ENCODE results near the gene PARN. TPM values are rescaled to one million over a fixed set of nuclear protein-coding genes. Genes with fewer than 3 reads are reported as not detected.

The PARN gene
- total and polyA plus RNA-seq, 2 of the 8 experiments (the other 6 are each of a cell fraction or from before 2014, with no cell fraction given), result 24.5 to 44.6 TPM

- H3K14ac ChIP-seq (ENCODE audit: insufficient read length), result no peak overlapping the region
- H3K27ac ChIP-seq (ENCODE audit: low read depth, low read length), result no peak overlapping the region
- peaks cover 12 to 34% (median 16%) of the 10 kb centered on the region in 4 experiments for H3K4me1 ChIP-seq (replicated peaks in 1 of 4; ENCODE audit: control insufficient read depth in 3 of 4, insufficient read depth in 4 of 4, low read length in 3 of 4)
- H2BK120ac ChIP-seq (replicated peaks; ENCODE audit: low read depth, low read length), result peak overlapping the region; percentile 25
- H2AK5ac ChIP-seq (ENCODE audit: low read depth, low read length), result peak overlapping the region; percentile 89; the same call in 1 of the 2 replicates
- peak overlapping the region; percentile 86 for H3K18ac ChIP-seq (ENCODE audit: extremely low read depth, low read length)
- H2BK12ac ChIP-seq (ENCODE audit: low read depth, low read length), result peak overlapping the region; percentile 11
- ChIA-PET CTCF (ENCODE audit: partially characterized antibody) (interaction anchor here (0.5 to 4.2 kb wide), 6 partner anchors 11 to 195 kb away, joined by 3 to 28 read pairs (median 4); no protein-coding TSS in a partner anchor), POLR2A (ENCODE audit: partially characterized antibody) (interaction anchor here (0.8 to 2.3 kb wide), 4 partner anchors 8 to 96 kb away, joined by 3 to 10 read pairs (median 3); no protein-coding TSS in a partner anchor)
- no peak overlapping the region for H3K9ac ChIP-seq (replicated peaks in 1 of 4; ENCODE audit: extremely low read depth in 1 of 4, low read depth in 3 of 4, low read length in 3 of 4)
- 0 out of 8 replicates have a peak overlapping the region, but pooled peaks of 1 of the 4 experiments have one; percentile 7 for H3K4me3 ChIP-seq (ENCODE audit: extremely low read depth in 1 of 4, insufficient read depth in 2 of 4, low read depth in 3 of 4, low read length in 4 of 4)
- 65% methylated on average over 9 of the region's 9 CpGs; no CpG with 5 or more reads in 1 of the 2 experiments for WGBS, 2 experiments (ENCODE audit: extremely low coverage in 1 of 2, insufficient coverage in 1 of 2, insufficient read length in 1 of 2, insufficient replicate concordance in 2 of 2, low coverage in 1 of 2, low lambda C conversion rate in 2 of 2, missing lambda C conversion rate in 1 of 2)
- H4K91ac ChIP-seq (replicated peaks; ENCODE audit: insufficient read length, low read length), result no peak overlapping the region
- H3K23me2 ChIP-seq (ENCODE audit: low read depth, low read length), result no peaks in the 10 kb centered on the region
- no peaks in the 10 kb centered on the region; a peak in 1 of 4 replicates for H3K79me2 ChIP-seq (ENCODE audit: control insufficient read depth in 1 of 2, insufficient read depth in 2 of 2, low read length in 2 of 2)
- H3K23ac ChIP-seq (ENCODE audit: insufficient read length), result no peak overlapping the region
- no peaks in the 10 kb centered on the region for H3K27me3 ChIP-seq (replicated peaks in 1 of 4; ENCODE audit: control insufficient read depth in 3 of 4, extremely low read depth in 1 of 4, insufficient read depth in 3 of 4, low read length in 3 of 4)
- H3K4me2 ChIP-seq (ENCODE audit: insufficient read depth in 1 of 2, low read depth in 2 of 2, low read length in 2 of 2), result peak overlapping the region; percentile 24 to 42; a peak in 2 of 4 replicates
- no peaks in the 10 kb centered on the region for H3K9me3 ChIP-seq (ENCODE audit: insufficient read depth in 2 of 2, low read depth in 1 of 2, low read length in 1 of 2)
- no peaks in the 10 kb centered on the region; the same call in 1 of the 2 replicates for H3K79me1 ChIP-seq (ENCODE audit: low read depth, low read length)
- FAIRE-seq (no peak), DNase-seq (ENCODE audit: low read depth in 1 of 2, low spot score in 2 of 2) (peak; percentile 51 to 59)
- no peak overlapping the region for H2AFZ ChIP-seq (ENCODE audit: low read length)
- no peaks in the 10 kb centered on the region for H4K20me1 ChIP-seq (replicated peaks in 1 of 2; ENCODE audit: control insufficient read depth in 1 of 2, insufficient read depth in 2 of 2, low read length in 2 of 2)
- peak overlapping the region; percentile 85; the same call in 1 of the 2 replicates for H2BK15ac ChIP-seq (ENCODE audit: low read length)
- no peak overlapping the region for H4K8ac ChIP-seq (ENCODE audit: extremely low read depth, insufficient read depth, low read length)
- peak overlapping the region; percentile 62; the same call in 1 of the 2 replicates for H2BK5ac ChIP-seq (ENCODE audit: low read depth, low read length)
- no peaks in the 10 kb centered on the region for H3K36me3 ChIP-seq (ENCODE audit: control insufficient read depth in 2 of 4, insufficient read depth in 4 of 4, low read length in 3 of 4)
- H2BK20ac ChIP-seq (ENCODE audit: low read length), result 0 out of 2 replicates have a peak overlapping the region, but pooled peaks have one; percentile 25
- H4K5ac ChIP-seq (ENCODE audit: insufficient read length, low read depth, low read length), result no peak overlapping the region
- H3K56ac ChIP-seq (replicated peaks; ENCODE audit: insufficient read length, low read depth, low read length), result no peak overlapping the region
- H3K4ac ChIP-seq (replicated peaks; ENCODE audit: insufficient read length, low read depth, low read length), result no peak overlapping the region
- TF ChIP-seq HDAC2 (IDR thresholded peaks at IDR 0.05; ENCODE audit: borderline replicate concordance in 1 of 2, low read depth in 2 of 2, low read length in 2 of 2) (0 out of 4 replicates have a peak, but pooled peaks of 1 of the 2 experiments have one; percentile 20), FOSL1 (IDR thresholded peaks at IDR 0.05; ENCODE audit: insufficient read depth, low read depth, low read length) (no peak), YY1 (IDR thresholded peaks at IDR 0.05; ENCODE audit: low read depth, low read length) (peak; percentile 84), SP1 (IDR thresholded peaks at IDR 0.05; ENCODE audit: low read depth, low read length) (0 out of 2 replicates have a peak, but pooled peaks have one; percentile 39), CBX5 (IDR thresholded peaks at IDR 0.05; ENCODE audit: low read depth, low read length) (no peak), TBP (IDR thresholded peaks at IDR 0.05; ENCODE audit: low read depth, low read length) (no peak), POLR2A (IDR thresholded peaks at IDR 0.05; ENCODE audit: control extremely low read depth in 1 of 2, low read depth in 2 of 2, low read length in 2 of 2) (0 out of 3 replicates have a peak, but pooled peaks of 1 of the 2 experiments have one; percentile 31), TEAD4 (IDR thresholded peaks at IDR 0.05; ENCODE audit: low read depth, low read length) (peak; percentile 92), KDM5A (IDR thresholded peaks at IDR 0.05; ENCODE audit: low read length) (no peak), SIN3A (conservative IDR thresholded peaks at IDR 0.05 in 1 of 2, IDR thresholded peaks at IDR 0.05 in 1 of 2; ENCODE audit: low read depth in 1 of 2, low read length in 2 of 2) (peak in 1 of 2 experiments; percentile 83; a peak in 1 of 4 replicates)
Measured at GRCh38 chr16:14501331-14502255, 128.5 kb downstream of the PARN start.
